Right lobe of liver (tissue), 4 donors: ENCODE results near the gene FHL3.

ENCODE experiments used
- CTCF ChIP-seq, 4 donors: fragments of 200-600 bp in 3 of 4; fragments of 450-650 bp in 1 of 4; IDR thresholded peaks; one replicate each; pipeline versions ENCODE4 v1.5.1 to v1.8.0; 2016 to 2022; ENCODE audit warnings: antibody characterized with exemption in 4 of 4, mild to moderate bottlenecking in 2 of 4
- POLR2A ChIP-seq: fragments of 450-650 bp; IDR thresholded peaks from one replicate; pipeline ENCODE4 v1.6.1; 2017; ENCODE audit warnings: antibody characterized with exemption, mild to moderate bottlenecking
- donor health status: DM: no; HTN: no; CAD: no.
- donor health status: DM: no; HTN: no; CAD: no.
- donor health status: DM: no; HTN: yes; CAD: no.

DNA sequence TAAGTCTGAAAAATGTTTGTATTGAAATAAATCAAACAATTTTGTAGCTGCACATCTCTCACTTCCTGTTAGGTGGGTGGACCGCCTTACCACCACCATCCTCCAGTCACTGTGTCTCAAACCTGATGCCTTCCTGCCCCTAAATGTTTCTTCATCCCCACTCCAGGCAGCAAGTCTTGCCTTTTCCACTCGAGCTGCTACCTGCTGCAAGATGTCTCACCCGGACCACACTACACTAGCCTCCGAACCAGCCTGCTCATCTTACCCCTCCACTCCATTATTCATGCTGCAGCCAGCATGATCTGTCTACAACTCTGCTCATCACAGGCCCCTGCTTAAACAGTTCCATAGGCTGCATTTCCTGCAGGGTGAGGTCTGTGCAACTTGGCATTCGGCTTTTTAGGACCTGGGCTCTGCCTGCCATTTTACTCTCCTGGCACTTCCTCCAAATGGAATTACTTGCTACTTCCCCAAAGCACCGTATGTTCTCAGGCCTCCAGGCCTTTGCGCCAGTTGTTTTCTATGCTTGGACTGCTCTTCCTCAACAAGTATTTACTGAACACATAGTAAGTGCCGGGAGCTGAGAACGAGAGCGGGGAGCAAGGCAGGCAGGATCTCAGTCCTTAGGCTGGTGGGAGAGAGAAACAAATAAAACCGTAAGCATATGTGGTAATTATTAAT, 10.3 kb downstream of the FHL3 start:
- no peak for TF ChIP-seq CTCF (IDR thresholded peaks at IDR 0.05)
- no peak for TF ChIP-seq POLR2A
